Transverse colon (tissue), 4 donors: ENCODE results near the gene DAPP1. TPM values are rescaled to one million over a fixed set of nuclear protein-coding genes. Genes with fewer than 3 reads are reported as not detected.

Experiments
- DNase-seq: peaks from one replicate; pipeline ENCODE4 v3.0.0-alpha.2; 2019
- H3K27ac ChIP-seq, 4 donors: fragments of 200-600 bp; sonication (generic); 2 replicates each; pipeline ENCODE4 v1.5.1; 2016 to 2018; ENCODE audit warnings: inconsistent platforms in 4 of 4
- H3K27me3 ChIP-seq: fragments of 200-600 bp; sonication (generic); 2 replicates; pipeline ENCODE4 v1.5.1; 2017; ENCODE audit warnings: inconsistent platforms
- H3K36me3 ChIP-seq, 4 donors: fragments of 200-600 bp; sonication (generic); 2 replicates each; pipeline ENCODE4 v1.5.1; 2017 to 2019; ENCODE audit warnings: inconsistent platforms in 4 of 4
- H3K4me1 ChIP-seq, 4 donors: fragments of 200-600 bp; sonication (generic); 2 replicates each; pipeline ENCODE4 v1.5.1; 2017 to 2020; ENCODE audit warnings: inconsistent platforms in 4 of 4
- H3K4me3 ChIP-seq, 4 donors: fragments of 200-600 bp; sonication (generic); 1 replicate in 1 of 4; 2 replicates in 3 of 4; pipeline versions ENCODE4 v1.5.1 to v1.6.1; 2017 to 2019; ENCODE audit warnings: inconsistent platforms in 4 of 4
- H3K9me3 ChIP-seq, 2 donors: fragments of 200-600 bp; sonication (generic); 2 replicates each; pipeline ENCODE4 v1.5.1; 2017 to 2019; ENCODE audit warnings: inconsistent platforms in 2 of 2
- EP300 ChIP-seq: sonication (generic); formaldehyde crosslinking; IDR thresholded peaks from one replicate; pipeline ENCODE4 v1.6.1; 2017; ENCODE audit warnings: antibody characterized with exemption, low read depth
- POLR2A ChIP-seq: fragments of 450-650 bp; IDR thresholded peaks from one replicate; pipeline ENCODE4 v1.6.1; 2016; ENCODE audit warnings: antibody characterized with exemption, mild to moderate bottlenecking, moderate library complexity
- POLR2AphosphoS5 ChIP-seq, 3 donors: sonication (generic); formaldehyde crosslinking; IDR thresholded peaks; one replicate each; pipeline ENCODE4 v1.6.1; 2016; ENCODE audit warnings: antibody characterized with exemption in 3 of 3
- WGBS, 2 donors: methylation state at CpG; one replicate each; pipeline ENCODE4 v1.1.5; 2018; ENCODE audit warnings: low coverage in 1 of 2; 5-methylcytosine and 5-hydroxymethylcytosine counted together
- in situ Hi-C, 4 donors: fragments of 200-750 bp; cut with MboI; loops; one replicate each; pipeline versions ENCODE4 v1.15.0 to v1.15.1; 2017; ENCODE audit warnings: low sequenced_read_pairs in 3 of 4, low pct_ligation_motif_present in 1 of 4, low pct_unique_long_range_greater_than_20kb in 1 of 4
- intact Hi-C: fragments of 100-400 bp; cut with DNase I; formaldehyde crosslinking; loops from one replicate; pipeline ENCODE4 v1.15.1; 2023; ENCODE audit warnings: low total_unique reads
- total RNA-seq, 4 donors: library from RNA; depleted of rRNA; stranded (reverse); fragments of >200 nt; gene quantifications; one replicate each; pipeline ENCODE4 v1.1.0, GENCODE V29; 2016
- TF ChIP-seq, protein P1 (sequence below), 5 experiments: fragments of 200-600 bp in 3 of 5; fragments of 450-650 bp in 2 of 5; sonication (generic) in 3 of 5; IDR thresholded peaks; 1 replicate in 2 of 5; 2 replicates in 3 of 5; pipeline ENCODE4 v1.5.1; 2016 to 2017; ENCODE audit warnings: antibody characterized with exemption in 5 of 5, inconsistent platforms in 3 of 5, mild to moderate bottlenecking in 2 of 5, moderate library complexity in 1 of 5

The DAPP1 gene
- total RNA-seq, 4 donors from 2014 or later: 0.41 to 10.7 (median 7.6) TPM

DNA sequence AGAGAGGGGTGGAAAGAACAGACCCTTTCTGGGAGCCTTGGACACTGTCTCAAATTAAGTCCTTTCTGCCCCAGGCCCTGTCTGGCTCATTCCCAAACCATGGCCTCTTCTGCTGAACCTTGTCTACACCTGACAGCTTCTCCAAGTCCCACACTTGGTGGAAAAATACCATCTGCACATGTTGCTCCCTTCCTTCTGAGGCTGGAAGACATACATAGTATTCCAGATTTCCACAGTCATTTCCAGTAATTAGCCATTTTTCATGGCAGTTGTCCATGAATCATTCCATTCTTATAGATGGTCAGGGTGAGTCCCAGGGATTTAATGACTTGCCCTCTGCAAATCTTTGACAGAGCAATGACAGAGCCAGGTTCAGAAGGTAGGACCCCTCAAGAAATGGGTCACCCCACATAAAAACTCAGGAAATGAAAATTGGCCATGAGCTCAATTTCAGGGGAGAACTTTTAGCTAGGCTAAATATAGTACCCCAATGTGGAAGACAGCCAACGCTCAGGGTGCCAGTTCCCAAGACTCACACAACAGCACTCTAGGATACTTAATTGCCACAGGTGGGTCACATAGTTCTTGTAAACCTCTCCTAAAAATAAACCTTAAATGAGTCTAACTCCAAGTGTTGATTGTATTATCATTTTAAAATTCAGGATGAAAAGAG is 16.2 kb upstream of the DAPP1 start:
- Histone ChIP-seq H3K4me3 (no peak overlapping the region), H3K36me3 (no peaks in the 10 kb centered on the region), H3K9me3 (no peaks in the 10 kb centered on the region), H3K4me1 (peaks cover 0 to 4% (median 0%) of the 10 kb centered on the region in 4 donors), H3K27ac (no peak overlapping the region), H3K27me3 (no peaks in the 10 kb centered on the region)
- WGBS, 2 donors: 96% methylated on average over 1 of the region's 1 CpG; no CpG with 5 or more reads in 1 of the 2 donors
- TF ChIP-seq POLR2AphosphoS5 (IDR thresholded peaks at IDR 0.05) (no peak), POLR2A (no peak), EP300 (no peak)
- TF ChIP-seq, protein P1, sequence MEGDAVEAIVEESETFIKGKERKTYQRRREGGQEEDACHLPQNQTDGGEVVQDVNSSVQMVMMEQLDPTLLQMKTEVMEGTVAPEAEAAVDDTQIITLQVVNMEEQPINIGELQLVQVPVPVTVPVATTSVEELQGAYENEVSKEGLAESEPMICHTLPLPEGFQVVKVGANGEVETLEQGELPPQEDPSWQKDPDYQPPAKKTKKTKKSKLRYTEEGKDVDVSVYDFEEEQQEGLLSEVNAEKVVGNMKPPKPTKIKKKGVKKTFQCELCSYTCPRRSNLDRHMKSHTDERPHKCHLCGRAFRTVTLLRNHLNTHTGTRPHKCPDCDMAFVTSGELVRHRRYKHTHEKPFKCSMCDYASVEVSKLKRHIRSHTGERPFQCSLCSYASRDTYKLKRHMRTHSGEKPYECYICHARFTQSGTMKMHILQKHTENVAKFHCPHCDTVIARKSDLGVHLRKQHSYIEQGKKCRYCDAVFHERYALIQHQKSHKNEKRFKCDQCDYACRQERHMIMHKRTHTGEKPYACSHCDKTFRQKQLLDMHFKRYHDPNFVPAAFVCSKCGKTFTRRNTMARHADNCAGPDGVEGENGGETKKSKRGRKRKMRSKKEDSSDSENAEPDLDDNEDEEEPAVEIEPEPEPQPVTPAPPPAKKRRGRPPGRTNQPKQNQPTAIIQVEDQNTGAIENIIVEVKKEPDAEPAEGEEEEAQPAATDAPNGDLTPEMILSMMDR (IDR thresholded peaks at IDR 0.05): no peak
- intact Hi-C loops: no loop called here
- in situ Hi-C loops: loop anchor here in 1 of 4 donors (10.0 kb wide), 1 partner anchor 236 kb away; the partner anchor contains the start of gene TRMT10A
- DNase-seq: no peak

DNA sequence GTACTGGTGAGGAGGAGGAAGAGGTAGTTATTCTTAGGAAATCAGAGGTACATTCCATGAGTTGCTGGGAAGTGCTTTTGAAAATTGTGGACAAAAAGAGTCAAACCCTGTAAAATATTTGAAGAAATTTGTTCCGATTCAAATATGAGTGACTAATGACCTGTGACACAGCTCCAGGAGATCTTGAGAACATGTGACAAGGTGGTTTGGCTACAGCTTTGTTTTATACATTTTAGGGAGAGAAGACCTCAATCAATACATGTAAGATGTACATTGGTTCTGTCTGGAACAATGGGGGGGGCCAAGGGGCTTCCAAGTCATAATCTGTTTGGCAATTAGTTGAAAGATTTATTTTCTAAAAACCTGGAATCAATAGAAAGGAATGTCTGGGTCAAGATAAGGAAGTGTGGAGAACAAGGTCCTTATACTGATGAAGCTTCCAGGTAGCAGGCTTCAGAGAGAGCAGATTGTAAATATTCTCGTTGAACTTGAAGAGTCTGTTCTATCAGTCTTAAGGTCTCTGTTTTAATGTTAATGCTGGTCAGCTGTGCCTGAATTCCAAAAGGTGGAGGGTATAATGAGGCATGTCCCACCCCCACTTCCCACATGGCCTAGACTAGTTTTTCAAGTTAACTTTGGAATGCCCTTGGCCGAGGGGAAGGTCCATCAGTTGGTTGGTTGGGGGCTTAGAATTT is 15.5 kb upstream of the DAPP1 start:
- in situ Hi-C loops: loop anchor here in 1 of 4 donors (10.0 kb wide), 1 partner anchor 236 kb away; the partner anchor contains the start of gene TRMT10A
- 71 to 80% methylated on average over 3 of the region's 3 CpGs for WGBS, 2 donors
- intact Hi-C loops: no loop called here
- no peak for DNase-seq
- Histone ChIP-seq H3K4me1 (peaks cover 0 to 4% (median 0%) of the 10 kb centered on the region in 4 donors), H3K9me3 (no peaks in the 10 kb centered on the region), H3K27me3 (no peaks in the 10 kb centered on the region), H3K27ac (no peak overlapping the region), H3K36me3 (no peaks in the 10 kb centered on the region), H3K4me3 (no peak overlapping the region)
- TF ChIP-seq EP300: no peak
- no peak for TF ChIP-seq POLR2A

DNA sequence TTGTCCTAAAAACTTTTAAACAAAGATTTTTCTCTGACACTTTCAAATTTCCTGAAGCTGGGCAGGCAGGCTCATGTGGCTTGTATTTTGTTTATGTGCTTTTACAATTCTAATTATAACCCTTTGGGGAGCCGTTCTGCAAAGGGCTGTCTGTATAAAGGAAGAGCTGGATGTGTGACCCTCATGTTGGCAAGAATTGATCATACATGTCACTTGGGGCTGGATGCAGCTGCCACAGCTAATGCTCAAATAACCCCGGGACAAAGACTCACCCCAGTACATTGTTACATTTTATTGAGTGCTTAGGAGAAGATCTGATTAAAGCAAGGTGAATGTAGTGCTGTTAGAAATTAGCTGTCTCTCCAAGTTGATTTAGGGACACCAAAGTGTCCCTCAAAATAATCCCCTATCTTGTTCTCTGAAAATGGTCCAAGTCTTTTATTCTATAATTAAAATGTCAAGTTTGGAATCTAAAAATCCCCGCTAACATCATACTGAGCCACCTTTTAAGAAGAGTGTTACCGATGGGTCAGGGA is 13.0 kb upstream of the DAPP1 start:
- Histone ChIP-seq H3K4me3 (no peak overlapping the region), H3K27me3 (no peaks in the 10 kb centered on the region), H3K36me3 (no peaks in the 10 kb centered on the region), H3K4me1 (peaks cover 0 to 4% (median 0%) of the 10 kb centered on the region in 4 donors), H3K27ac (no peak overlapping the region), H3K9me3 (no peaks in the 10 kb centered on the region)
- WGBS, 2 donors: 55 to 63% methylated on average over 4 of the region's 4 CpGs
- TF ChIP-seq, protein P1 (IDR thresholded peaks at IDR 0.05): no peak
- TF ChIP-seq POLR2A (no peak), EP300 (no peak), POLR2AphosphoS5 (IDR thresholded peaks at IDR 0.05) (no peak)
- DNase-seq: no peak
- in situ Hi-C loops (loop anchor here in 1 of 4 donors (10.0 kb wide), 1 partner anchor 239 kb away; the partner anchor contains the start of gene TRMT10A), intact Hi-C loops (no loop called here)

DNA sequence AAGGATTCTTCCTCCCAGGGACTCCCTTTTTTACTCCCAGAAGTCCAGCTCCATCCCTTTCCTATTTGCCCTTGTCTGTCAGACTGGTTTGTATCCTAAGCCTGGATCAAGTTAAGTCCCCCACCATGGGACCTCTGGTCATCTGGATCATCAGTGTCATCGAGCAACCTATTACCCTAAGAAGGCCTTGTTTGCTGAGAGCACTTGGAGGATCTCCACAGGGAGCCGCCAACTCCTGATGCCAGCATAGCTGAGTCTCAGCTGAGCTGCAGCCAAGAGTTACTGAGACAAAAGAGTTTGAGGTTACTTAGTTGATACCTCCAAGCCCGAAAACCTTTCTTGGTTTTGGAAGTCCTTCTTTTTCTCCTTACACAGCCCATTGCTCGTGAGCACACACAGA is 10.1 kb upstream of the DAPP1 start:
- H3K27me3 ChIP-seq: no peaks in the 10 kb centered on the region
- H3K9me3 ChIP-seq: no peaks in the 10 kb centered on the region
- no peak overlapping the region for H3K27ac ChIP-seq
- TF ChIP-seq POLR2AphosphoS5 (IDR thresholded peaks at IDR 0.05) (no peak), POLR2A (no peak), EP300 (no peak)
- TF ChIP-seq, protein P1 (IDR thresholded peaks at IDR 0.05): no peak
- no peak for DNase-seq
- no peaks in the 10 kb centered on the region for H3K36me3 ChIP-seq
- no peak overlapping the region for H3K4me3 ChIP-seq
- in situ Hi-C loops: loop anchor here in 1 of 4 donors (10.0 kb wide), 1 partner anchor 242 kb away; the partner anchor contains the start of gene TRMT10A
- WGBS, 2 donors: 79% methylated on average over 4 of the region's 4 CpGs; no CpG with 5 or more reads in 1 of the 2 donors
- H3K4me1 ChIP-seq: peaks cover 0 to 4% (median 0%) of the 10 kb centered on the region in 4 donors
- intact Hi-C loops: loop anchor here (5.0 kb wide), 1 partner anchor 244 kb away; the partner anchor contains the start of gene TRMT10A
